NCI-H2081 treated with DMSO at 0.1 percent for 48 hours (cell line): ENCODE data around the gene SPATA17.
"Not testable (repeated sequence)": the region's sequence is repeated elsewhere in the genome, so short reads cannot be mapped to it uniquely, and the experiment has no call there.

Source experiments
- DNase-seq: peaks from one replicate; lab custom pipeline; 2025; lab: John Stamatoyannopoulos, UW

SPATA17 gene

GRCh38 chr1:217674028-217674729, 43.0 kb downstream of the SPATA17 start:
- no peak for DNase-seq

GRCh38 chr1:217681806-217682205, 50.7 kb downstream of the SPATA17 start:
- no peak for DNase-seq

- DNase-seq, result no peak
Measured at GRCh38 chr1:217687511-217687910, 56.4 kb downstream of the SPATA17 start.

GRCh38 chr1:217696140-217696539, 65.0 kb downstream of the SPATA17 start:
- not testable (repeated sequence) for DNase-seq

- no peak for DNase-seq
Measured at GRCh38 chr1:217703326-217703725, 72.2 kb downstream of the SPATA17 start.

- DNase-seq, result no peak
Measured at GRCh38 chr1:217712925-217713597, 81.9 kb downstream of the SPATA17 start.

GRCh38 chr1:217715681-217716080, 84.5 kb downstream of the SPATA17 start:
- DNase-seq, result no peak

- no peak for DNase-seq
Measured at GRCh38 chr1:217717959-217718358, 86.8 kb downstream of the SPATA17 start.

- DNase-seq, result no peak
Measured at GRCh38 chr1:217718873-217719272, 87.7 kb downstream of the SPATA17 start.

- no peak for DNase-seq
Measured at GRCh38 chr1:217721692-217722091, 90.5 kb downstream of the SPATA17 start.

GRCh38 chr1:217734973-217735372, 103.8 kb downstream of the SPATA17 start:
- no peak for DNase-seq

GRCh38 chr1:217747156-217747769, 116.1 kb downstream of the SPATA17 start:
- peak; percentile 29 for DNase-seq

GRCh38 chr1:217769768-217770167, 138.6 kb downstream of the SPATA17 start:
- no peak for DNase-seq

- DNase-seq, result no peak
Measured at GRCh38 chr1:217770918-217771317, 139.8 kb downstream of the SPATA17 start.

- no peak for DNase-seq
Measured at GRCh38 chr1:217776693-217777092, 145.5 kb downstream of the SPATA17 start.

- DNase-seq, result no peak
Measured at GRCh38 chr1:217781056-217781455, 149.9 kb downstream of the SPATA17 start.

- DNase-seq, result no peak
Measured at GRCh38 chr1:217791091-217791490, 159.9 kb downstream of the SPATA17 start.

GRCh38 chr1:217805792-217806191, 174.6 kb downstream of the SPATA17 start:
- DNase-seq, result no peak

- no peak for DNase-seq
Measured at GRCh38 chr1:217812175-217812574, 181.0 kb downstream of the SPATA17 start.

GRCh38 chr1:217813031-217813430, 181.9 kb downstream of the SPATA17 start:
- DNase-seq, result no peak

- DNase-seq, result no peak
Measured at GRCh38 chr1:217837691-217838090, 206.5 kb downstream of the SPATA17 start.

- DNase-seq, result no peak
Measured at GRCh38 chr1:217839161-217839560, 208.0 kb downstream of the SPATA17 start.

GRCh38 chr1:217846733-217847132, 215.6 kb downstream of the SPATA17 start:
- no peak for DNase-seq
